Measurements from ENCODE around the gene ABCC5.

ABCC5 gene

GRCh38 chr3:183981990-183982644, 35.6 kb downstream of the ABCC5 start:
- CTCF ChIA-PET, result interaction anchor here (0.8 to 1.4 kb wide), 3 partner anchors 9 to 86 kb away, joined by 3 to 6 read pairs (median 4); no protein-coding TSS in a partner anchor
- TF ChIP-seq, protein P1, sequence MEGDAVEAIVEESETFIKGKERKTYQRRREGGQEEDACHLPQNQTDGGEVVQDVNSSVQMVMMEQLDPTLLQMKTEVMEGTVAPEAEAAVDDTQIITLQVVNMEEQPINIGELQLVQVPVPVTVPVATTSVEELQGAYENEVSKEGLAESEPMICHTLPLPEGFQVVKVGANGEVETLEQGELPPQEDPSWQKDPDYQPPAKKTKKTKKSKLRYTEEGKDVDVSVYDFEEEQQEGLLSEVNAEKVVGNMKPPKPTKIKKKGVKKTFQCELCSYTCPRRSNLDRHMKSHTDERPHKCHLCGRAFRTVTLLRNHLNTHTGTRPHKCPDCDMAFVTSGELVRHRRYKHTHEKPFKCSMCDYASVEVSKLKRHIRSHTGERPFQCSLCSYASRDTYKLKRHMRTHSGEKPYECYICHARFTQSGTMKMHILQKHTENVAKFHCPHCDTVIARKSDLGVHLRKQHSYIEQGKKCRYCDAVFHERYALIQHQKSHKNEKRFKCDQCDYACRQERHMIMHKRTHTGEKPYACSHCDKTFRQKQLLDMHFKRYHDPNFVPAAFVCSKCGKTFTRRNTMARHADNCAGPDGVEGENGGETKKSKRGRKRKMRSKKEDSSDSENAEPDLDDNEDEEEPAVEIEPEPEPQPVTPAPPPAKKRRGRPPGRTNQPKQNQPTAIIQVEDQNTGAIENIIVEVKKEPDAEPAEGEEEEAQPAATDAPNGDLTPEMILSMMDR (IDR thresholded peaks at IDR 0.05; ENCODE audit: control extremely low read depth, extremely low read depth, low read depth, missing control alignments), result no peak
- DNase-seq (ENCODE audit: extremely low spot score), result no peak
- POLR2A ChIA-PET, result no interaction called here

GRCh38 chr3:183980403-183980802, 37.3 kb downstream of the ABCC5 start:
- ChIA-PET POLR2A (no interaction called here), CTCF (interaction anchor here (1.0 to 1.6 kb wide), 3 partner anchors 11 to 76 kb away, joined by 3 to 6 read pairs (median 4); no protein-coding TSS in a partner anchor)
- TF ChIP-seq, protein P1 (IDR thresholded peaks at IDR 0.05; ENCODE audit: control extremely low read depth, extremely low read depth, low read depth, missing control alignments), result no peak
- DNase-seq (ENCODE audit: extremely low spot score), result no peak

GRCh38 chr3:183975981-183976662, 41.6 kb downstream of the ABCC5 start:
- CTCF ChIA-PET, result interaction anchor here (1.2 kb wide), 2 partner anchors 10 to 39 kb away, joined by 3 read pairs; no protein-coding TSS in a partner anchor
- no peak for DNase-seq (ENCODE audit: extremely low spot score)
- TF ChIP-seq, protein P1 (IDR thresholded peaks at IDR 0.05; ENCODE audit: control extremely low read depth, extremely low read depth, low read depth, missing control alignments), result no peak
- POLR2A ChIA-PET, result interaction anchor here (0.7 kb wide), 1 partner anchor 56 kb away, joined by 3 read pairs; no protein-coding TSS in a partner anchor

- DNase-seq (ENCODE audit: extremely low spot score), result no peak
- CTCF ChIA-PET, result no interaction called here
- TF ChIP-seq, protein P1 (IDR thresholded peaks at IDR 0.05; ENCODE audit: control extremely low read depth, extremely low read depth, low read depth, missing control alignments), result no peak
- POLR2A ChIA-PET, result no interaction called here
These were observed 48.9 kb downstream of the ABCC5 start for GRCh38 chr3:183968666-183969245.

DNA sequence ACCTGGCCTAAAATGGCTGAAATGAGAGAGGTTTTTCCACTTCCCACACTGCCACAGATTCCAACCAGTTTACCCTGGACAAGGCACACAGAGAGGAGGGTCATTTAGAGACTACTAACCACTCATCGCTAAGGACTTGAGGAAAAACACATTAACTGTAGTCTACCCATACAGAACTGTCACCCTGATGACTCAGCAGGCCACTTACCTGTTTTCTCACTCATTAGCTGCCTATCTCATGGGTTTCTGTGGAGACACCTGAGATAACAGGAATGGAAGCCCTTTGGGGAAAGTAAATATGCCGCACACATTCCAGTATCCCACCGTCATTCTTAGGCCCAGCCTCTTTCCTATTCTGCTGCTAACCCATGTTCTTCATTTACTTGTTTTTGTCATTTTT, 50.0 kb downstream of the ABCC5 start:
- CTCF ChIA-PET, result no interaction called here
- POLR2A ChIA-PET, result no interaction called here
- DNase-seq (ENCODE audit: extremely low spot score), result no peak
- TF ChIP-seq, protein P1 (IDR thresholded peaks at IDR 0.05; ENCODE audit: control extremely low read depth, extremely low read depth, low read depth, missing control alignments), result no peak

- ChIA-PET POLR2A (no interaction called here), CTCF (no interaction called here)
- DNase-seq (ENCODE audit: extremely low spot score), result no peak
- TF ChIP-seq, protein P1 (IDR thresholded peaks at IDR 0.05; ENCODE audit: control extremely low read depth, extremely low read depth, low read depth, missing control alignments), result no peak
These were observed 51.3 kb downstream of the ABCC5 start for GRCh38 chr3:183966361-183966791.
